Stimulated activated CD8-positive, alpha-beta memory T cell treated with anti-CD3 and anti-CD28 coated beads, Interleukin-15, amount 100 ng/mL, for 24 hours (primary cell): Measurements from ENCODE around the gene PPP1R16B.
A peak's percentile ranks its signal among the peaks of the same experiment; 100 is the strongest.

Source experiments
- DNase-seq: peaks from one replicate; pipeline ENCODE4 v3.0.0-alpha.2; 2020; ENCODE audit warnings: low read depth

The PPP1R16B gene

GRCh38 chr20:38805502-38805957, at the start of gene PPP1R16B:
Gene PPP1R16B (plus strand): TSS chr20:38805697. CDS start chr20:38835926, 30,229 bp downstream.
- DNase-seq: peak; percentile 64

- no peak for DNase-seq
These were observed 48.2 kb upstream of the PPP1R16B start for GRCh38 chr20:38757145-38757775.

- no peak for DNase-seq
These were observed 46.4 kb upstream of the PPP1R16B start for GRCh38 chr20:38759106-38759505.

- DNase-seq: no peak
These were observed 44.5 kb upstream of the PPP1R16B start for GRCh38 chr20:38760978-38761377.

GRCh38 chr20:38762174-38762573, 43.3 kb upstream of the PPP1R16B start:
- no peak for DNase-seq

- DNase-seq: no peak
These were observed 41.9 kb upstream of the PPP1R16B start for GRCh38 chr20:38763616-38764015.

GRCh38 chr20:38764567-38765318, 40.8 kb upstream of the PPP1R16B start:
- no peak for DNase-seq

- no peak for DNase-seq
These were observed 39.4 kb upstream of the PPP1R16B start for GRCh38 chr20:38766071-38766470.

- DNase-seq: no peak
These were observed 35.9 kb upstream of the PPP1R16B start for GRCh38 chr20:38769376-38770295.

GRCh38 chr20:38770546-38770945, 35.0 kb upstream of the PPP1R16B start:
- no peak for DNase-seq

GRCh38 chr20:38770970-38771369, 34.5 kb upstream of the PPP1R16B start:
- no peak for DNase-seq

GRCh38 chr20:38771621-38772020, 33.9 kb upstream of the PPP1R16B start:
- no peak for DNase-seq

GRCh38 chr20:38774167-38774566, 31.3 kb upstream of the PPP1R16B start:
- no peak for DNase-seq

- DNase-seq: no peak
These were observed 29.1 kb upstream of the PPP1R16B start for GRCh38 chr20:38776363-38776762.

- DNase-seq: no peak
These were observed 26.0 kb upstream of the PPP1R16B start for GRCh38 chr20:38779247-38780097.

- no peak for DNase-seq
These were observed 23.2 kb upstream of the PPP1R16B start for GRCh38 chr20:38782275-38782674.

- DNase-seq: no peak
These were observed 17.6 kb upstream of the PPP1R16B start for GRCh38 chr20:38787870-38788269.

GRCh38 chr20:38789503-38790199, 15.8 kb upstream of the PPP1R16B start:
- no peak for DNase-seq

GRCh38 chr20:38790200-38791053, 15.1 kb upstream of the PPP1R16B start:
- DNase-seq: no peak

- DNase-seq: no peak
These were observed 14.2 kb upstream of the PPP1R16B start for GRCh38 chr20:38791291-38791690.
